HG03097 (cell line): ENCODE results near the gene PHOSPHO1.
"Not testable (repeated sequence)": the region's sequence is repeated elsewhere in the genome, so short reads cannot be mapped to it uniquely, and the experiment has no call there.

Experiments used
- ATAC-seq: cut with Tn5 transposase; IDR thresholded peaks from one replicate; pipeline ENCODE4 v1.9.1; 2021; ENCODE audit not compliant: unreplicated experiment, low FRiP score

PHOSPHO1 gene, protein sequence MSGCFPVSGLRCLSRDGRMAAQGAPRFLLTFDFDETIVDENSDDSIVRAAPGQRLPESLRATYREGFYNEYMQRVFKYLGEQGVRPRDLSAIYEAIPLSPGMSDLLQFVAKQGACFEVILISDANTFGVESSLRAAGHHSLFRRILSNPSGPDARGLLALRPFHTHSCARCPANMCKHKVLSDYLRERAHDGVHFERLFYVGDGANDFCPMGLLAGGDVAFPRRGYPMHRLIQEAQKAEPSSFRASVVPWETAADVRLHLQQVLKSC

DNA sequence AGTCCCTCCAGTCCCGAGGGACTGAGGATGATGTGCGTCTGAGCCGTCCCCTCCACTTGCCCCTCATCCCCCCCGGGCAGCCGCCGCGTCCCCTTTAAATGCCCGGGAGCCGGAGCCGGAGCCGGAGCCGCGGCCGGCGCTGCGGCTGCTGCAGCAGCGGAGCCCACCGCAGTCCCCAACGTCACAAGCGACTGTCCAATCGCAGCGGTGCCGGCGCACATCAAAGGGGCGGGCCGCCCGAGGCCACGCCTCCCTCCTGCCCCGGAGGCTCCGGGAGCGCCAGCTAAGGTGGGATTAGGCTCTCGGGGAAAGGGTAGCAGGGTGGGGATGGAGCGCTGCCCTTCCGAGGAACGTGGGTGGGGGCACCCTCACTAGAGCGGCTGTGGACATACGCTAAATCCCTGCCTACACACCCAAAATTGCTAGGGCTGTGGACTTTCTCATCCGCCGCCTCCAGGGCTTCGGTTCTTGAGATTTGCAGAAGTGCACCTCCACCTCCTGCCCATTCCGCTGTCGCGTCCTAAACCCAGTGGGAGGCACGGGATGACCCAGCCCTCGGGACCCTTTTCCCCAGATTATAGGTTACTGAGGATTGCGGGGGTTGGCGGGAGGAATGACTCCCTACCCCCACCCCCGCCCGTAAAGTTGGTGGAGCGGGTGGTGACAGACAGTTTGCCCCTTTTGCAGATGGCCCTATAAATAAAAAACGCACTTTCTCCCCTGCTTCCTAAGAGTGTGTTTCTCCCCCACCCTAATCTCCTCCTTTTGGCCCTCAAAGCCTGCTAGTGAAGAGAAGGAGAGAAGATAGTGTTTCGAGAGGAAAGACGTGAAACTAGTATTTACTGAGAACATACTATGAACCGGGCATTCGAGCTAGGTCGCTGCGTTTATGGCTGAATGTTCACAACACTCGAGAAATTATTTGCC, at the start of gene PHOSPHO1:
Gene PHOSPHO1, minus strand, starts transcription at position 152 of the 927 bp plus-strand sequence. CDS start 4,096 bp downstream, outside the sequence.
- peak; percentile 89 for ATAC-seq

DNA sequence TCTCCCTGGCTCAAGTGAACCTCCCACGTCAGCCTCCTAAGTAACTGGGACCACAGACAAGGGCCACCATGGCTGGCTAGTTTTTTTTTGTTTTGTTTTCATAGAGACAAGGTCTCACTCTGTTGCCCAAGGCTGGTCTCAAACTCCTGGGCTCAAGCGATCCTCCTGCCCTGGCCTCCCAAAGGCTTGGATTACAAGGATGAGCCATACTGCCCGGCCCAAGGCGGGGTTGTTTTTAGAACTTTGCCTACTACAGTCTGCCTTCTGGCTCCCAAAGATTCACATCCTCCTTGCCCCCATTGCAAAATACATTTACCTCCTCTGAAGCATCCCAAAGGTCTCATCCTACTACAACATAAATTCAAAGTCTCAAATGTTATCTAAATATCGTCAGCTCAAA, 49.5 kb upstream of the PHOSPHO1 start:
- no peak for ATAC-seq

DNA sequence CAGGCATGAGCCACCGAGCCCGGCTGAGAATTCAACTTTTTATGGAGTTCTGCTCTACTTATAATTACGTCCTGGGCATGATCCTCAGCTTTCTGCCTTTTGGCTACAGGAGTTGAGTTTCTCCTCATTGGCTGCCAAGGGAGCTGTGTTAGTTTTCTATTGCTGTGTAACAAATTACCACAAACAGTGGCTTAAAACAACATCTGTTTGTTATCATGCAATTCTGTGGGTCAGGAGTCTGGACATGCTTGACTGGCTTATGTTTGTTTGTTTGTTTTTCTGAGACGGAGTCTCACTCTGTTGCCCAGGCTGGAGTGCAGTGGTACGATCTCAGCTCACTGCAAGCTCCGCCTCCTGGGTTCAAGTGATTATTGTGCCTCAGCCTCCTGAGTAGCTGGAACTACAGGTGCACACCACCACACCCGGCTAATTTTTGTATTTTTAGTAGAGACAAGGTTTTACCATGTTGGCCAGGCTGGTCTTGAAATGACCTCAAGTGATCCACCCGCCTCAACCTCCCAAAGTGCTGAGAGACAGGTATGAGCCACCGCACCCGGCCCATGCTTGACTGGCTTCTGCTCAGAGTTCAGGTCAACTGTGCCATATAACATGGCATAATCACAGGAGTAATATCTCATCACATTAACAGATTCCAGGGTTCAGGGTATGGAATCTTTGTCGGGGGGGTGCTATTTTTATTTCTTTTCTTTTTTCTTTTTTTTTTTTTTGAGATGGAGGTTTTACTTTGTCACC, 48.9 kb upstream of the PHOSPHO1 start:
- ATAC-seq: not testable (repeated sequence)

DNA sequence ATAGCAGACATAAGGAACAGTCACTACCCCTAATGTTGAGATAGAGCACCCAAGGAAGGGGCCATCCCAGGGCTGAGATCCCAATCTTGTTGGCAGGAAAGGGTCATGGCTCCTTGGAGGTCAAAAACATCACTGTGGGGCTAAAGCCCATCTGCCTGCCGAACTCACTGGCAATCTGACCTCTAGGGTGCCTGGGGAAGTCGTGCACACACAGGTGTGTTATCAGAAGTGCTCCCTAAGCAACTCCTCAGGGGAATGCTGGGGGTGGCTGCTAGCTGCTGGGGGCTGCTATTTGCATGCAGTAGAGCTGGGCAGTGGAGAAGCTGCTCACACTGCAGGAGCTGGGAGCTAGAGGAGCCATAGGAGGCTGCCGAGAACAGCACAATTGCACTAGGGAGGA, 47.5 kb upstream of the PHOSPHO1 start:
- no peak for ATAC-seq

DNA sequence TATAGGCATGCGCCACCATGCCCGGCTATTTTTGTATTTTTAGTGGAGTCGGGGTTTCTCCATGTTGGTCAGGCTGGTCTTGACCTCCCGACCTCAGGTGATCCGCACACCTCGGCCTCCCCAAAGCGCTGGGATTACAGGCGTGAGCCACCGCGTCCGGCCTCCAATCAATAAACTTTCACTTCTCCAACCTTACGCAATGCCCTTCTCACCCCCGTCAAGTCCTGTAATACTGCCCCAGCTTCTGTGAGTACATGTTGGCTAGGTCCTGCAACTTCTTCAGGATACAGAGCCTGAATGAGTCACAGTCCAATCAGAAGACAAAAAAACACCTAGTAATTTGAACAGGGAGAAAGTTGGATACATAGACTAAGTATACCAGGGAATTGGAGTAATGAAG, 47.1 kb upstream of the PHOSPHO1 start:
- no peak for ATAC-seq

DNA sequence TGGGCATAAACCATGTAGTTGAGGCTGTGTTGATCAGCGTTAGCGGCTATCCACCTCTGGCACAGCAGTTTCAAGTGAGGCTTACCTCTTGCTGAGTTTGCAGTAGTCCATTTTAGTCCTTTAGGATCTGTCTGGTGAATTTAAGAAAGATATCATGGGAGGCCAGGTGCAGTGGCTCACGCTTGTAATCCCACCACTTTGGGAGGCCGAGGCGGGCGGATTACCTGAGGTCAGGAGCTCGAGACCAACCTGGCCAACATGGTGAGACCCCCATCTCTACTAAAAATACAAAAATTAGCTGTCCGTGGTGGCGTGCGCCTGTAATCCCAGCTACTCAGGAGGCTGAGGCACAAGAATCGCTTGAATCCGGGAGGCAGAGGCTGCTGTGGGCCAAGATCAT, 45.4 kb upstream of the PHOSPHO1 start:
- ATAC-seq: not testable (repeated sequence)

DNA sequence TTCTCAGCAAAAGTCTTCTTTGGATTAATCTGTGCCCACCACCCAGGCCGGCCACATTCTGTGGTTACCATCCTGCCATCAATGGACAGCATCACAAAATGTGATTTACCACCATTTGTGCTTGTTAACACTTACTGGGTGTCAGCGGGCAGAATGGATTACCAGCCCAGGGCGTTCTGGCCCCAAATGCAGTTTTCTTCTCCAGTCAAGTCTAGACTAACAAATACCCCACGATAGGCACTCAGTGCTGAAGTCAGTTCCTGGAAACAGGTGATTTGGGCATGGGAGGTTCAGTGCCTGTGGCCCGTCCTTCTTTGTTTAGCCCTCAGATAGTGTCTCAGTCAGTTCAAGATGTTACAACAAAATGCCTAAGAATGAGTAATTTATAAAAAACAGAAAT, 38.8 kb upstream of the PHOSPHO1 start:
- ATAC-seq: no peak

DNA sequence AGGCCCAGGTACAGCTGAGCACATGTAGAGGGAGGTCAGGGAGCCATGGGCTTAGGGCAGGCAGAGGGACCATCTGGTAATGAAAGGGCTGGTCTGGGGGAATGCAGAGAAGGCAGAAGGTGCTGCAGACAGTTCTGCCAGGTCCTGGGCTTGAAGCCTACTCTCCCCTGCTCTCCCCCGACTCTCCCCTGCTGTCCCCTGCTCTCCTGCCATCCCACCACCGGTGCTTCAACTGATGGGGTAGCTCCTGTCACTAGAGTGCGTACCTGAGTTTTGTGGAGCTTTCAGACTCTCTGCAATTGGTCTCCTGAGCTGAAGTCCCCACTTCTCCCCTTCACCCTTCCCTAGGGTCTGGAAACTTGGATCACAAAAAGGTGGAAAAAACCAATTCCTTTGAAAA, 37.3 kb upstream of the PHOSPHO1 start:
- no peak for ATAC-seq

DNA sequence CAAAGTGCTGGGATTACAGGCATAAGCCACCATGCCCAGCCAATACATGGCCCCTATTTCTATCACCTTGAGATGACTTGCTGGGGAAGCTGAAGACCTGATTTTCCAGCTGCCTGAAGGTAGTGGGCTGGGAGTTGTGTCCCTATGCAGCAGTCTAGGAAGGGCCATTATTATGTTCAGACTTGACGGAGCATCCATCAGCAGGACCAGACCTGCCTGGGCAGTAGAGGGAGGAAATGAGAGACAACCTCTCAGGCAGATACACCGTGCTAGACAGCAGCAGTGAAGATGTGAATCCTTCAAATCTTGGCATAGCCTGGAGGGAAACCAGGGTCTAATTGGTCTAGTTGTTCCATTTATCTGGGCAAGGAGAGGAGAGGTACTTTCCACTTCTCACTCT, 35.6 kb upstream of the PHOSPHO1 start:
- ATAC-seq: no peak

DNA sequence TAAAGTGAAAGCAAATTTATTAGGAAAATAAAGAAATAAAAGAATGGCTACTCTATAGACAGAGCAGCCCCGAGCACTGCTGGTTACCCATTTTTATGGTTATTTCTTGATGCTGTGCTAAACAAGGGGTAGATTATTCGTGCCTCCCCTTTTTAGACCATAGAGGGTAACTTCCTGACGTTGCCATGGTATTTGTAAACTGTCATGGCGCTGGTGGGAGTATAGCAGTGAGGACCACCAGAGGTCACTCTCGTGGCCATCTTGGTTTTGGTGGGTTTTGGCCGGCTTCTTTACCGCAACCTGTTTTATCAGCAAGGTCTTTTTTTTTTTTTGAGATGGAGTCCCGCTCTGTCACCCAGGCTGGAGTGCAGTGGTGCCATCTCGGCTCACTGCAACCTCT, 31.0 kb upstream of the PHOSPHO1 start:
- not testable (repeated sequence) for ATAC-seq

DNA sequence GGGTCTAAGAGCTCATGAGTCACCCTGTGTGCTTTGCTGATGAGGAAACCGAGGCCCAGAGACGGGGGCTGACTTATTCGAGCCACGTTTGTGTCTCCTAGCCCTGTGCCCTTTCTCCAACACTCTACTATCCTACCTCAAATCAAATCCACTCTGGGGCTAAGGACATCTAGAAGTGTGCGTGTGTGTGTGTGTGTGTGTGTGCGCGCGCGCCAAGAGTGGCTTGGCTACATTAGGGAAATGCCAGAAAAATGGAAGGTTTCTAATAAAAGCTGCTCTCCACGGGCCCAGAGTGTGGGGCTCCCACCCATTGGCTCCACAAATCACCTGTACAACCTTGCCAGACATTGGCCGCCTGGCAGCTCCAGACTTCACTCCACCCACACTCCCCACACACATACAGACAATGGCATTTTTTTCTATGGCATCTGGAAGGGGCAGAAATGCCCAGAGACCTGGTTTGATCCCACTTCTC, 30.3 kb upstream of the PHOSPHO1 start:
- no peak for ATAC-seq

DNA sequence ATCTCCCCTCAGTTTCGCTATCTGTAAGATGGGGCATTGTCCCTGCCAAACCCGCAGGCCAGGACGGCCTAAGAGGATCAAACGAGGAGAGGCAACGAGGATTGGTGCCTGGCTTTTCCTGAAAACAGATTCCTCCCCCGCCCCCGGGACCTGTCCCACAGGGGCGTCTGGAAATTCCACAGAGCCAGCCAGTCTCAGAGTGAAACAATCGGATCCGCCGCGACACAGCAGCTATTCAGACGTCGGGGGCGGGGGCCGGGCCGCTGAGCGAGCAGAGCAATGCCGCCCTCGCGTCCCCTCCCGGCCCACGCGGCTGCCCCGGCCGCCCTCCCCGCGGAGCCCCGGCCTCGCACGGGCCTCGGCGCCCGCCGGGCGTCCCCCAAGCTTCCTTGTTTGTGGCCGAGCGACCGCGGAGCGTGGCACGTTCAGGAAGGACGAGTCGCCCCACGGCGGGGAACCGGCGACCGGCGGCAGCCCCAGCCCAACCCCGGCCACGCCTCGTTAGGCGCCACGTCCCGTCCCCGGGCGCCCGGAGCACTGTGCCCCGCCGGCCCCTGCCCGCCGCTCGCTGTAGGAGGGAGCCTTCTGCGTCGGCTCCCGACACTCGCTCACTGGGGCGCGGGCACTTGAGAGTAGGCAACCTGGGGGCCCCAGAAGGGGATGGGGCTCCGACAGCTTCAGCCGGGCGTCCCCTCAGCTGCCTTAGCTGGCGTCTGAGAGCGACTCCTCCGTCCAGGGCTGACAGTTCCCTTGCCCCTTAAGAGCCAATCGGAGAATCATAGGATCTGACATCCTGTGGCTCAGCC, 29.6 kb upstream of the PHOSPHO1 start:
- ATAC-seq: no peak

DNA sequence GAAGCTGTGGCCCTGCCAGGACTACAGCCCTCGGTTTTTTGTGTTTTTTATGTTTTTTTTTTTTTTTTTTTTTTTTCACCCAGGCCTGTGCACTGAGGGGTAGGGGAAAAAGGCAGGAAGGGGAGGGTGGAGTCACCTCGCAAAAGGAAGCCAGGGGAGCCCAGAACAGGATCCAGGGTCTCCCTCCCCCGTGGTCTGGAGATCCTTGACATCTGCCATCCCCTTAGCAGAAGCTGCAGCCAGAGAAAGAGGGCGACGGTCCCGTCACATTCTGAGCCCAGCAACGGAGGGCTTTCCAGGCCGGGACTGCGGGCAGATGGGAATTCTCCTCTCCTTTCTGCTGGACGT, 29.1 kb upstream of the PHOSPHO1 start:
- ATAC-seq: no peak

DNA sequence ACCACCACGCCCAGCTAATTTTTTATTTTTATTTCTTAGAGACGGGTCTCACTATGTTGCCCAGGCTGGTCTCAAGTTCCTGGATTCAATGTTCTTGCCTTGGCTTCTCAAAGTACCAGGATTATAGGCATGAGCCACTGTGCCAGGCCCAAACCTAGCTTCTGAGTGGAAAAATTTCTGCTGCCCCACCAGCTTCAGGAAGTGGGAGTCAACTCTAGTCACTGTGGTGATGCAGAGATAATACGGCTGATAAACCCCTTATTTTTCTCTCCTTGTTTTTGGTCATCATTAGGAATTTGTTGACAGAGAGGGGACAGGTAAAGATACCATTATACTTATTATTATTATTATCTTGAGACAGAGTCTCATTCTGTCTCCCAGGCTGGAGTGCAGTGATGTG, 27.8 kb upstream of the PHOSPHO1 start:
- no peak for ATAC-seq

DNA sequence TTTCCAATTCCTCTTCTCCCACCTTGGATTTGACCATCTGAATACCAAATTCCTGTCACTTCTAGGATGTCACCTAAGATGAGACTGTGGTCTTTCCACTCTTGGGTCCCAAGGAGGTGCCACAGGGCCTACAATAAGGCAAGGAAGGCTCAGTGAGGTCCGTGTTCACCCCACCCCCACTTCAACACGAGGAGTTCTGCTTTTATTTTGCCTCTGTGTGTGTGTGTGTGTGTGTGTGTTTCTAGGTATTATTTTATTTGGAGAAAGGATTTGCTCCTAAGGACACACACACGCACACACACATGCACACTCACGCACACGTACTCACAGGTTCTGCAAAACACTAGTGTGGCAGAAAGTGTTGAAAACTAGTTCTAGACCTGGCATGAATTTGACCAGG, 24.5 kb upstream of the PHOSPHO1 start:
- ATAC-seq: no peak

DNA sequence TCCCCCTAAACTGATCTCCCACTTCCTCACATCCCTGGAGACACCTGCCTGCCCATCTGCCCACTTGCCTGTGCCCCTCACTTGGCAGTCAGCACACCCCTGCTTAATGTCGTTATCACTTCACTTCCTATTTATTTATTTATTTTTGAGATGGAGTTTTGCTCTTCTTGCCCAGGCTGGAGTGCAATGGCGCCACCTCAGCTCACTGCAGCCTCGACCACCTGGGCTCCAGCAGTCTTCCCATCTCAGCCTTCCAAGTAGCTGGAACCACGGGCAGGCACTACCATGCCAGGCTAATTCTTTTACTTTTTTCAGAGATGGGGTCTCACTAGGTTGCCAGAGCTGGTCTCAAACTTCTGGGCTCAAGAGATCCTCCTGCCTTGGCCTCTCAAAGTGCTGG, 23.5 kb upstream of the PHOSPHO1 start:
- no peak for ATAC-seq

DNA sequence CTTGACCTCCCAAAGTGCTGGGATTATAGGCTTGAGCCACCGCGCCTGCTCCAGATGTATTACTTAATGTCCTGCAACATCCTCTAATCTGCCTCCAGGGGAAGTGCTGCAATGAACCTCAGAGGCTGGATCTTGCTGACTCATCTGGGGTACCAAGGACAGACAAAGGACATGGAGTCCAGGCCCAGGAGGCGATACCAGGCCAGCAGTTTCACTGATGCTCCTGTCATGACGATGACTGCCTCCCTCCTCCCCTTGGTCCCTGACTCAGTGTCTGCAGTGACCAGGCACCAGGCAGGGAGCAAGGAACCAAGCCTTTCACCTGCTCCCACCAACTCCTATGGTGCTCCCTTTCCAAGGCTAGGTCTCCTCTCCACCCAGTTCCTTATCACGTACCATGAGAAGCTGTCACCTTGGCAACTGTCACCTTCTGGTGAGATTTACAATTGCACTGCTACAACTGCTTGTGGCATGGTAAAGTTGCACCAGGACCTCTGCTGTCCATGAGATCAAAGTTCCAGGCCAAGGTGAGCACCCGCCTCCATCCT, 21.6 kb upstream of the PHOSPHO1 start:
- ATAC-seq: no peak

DNA sequence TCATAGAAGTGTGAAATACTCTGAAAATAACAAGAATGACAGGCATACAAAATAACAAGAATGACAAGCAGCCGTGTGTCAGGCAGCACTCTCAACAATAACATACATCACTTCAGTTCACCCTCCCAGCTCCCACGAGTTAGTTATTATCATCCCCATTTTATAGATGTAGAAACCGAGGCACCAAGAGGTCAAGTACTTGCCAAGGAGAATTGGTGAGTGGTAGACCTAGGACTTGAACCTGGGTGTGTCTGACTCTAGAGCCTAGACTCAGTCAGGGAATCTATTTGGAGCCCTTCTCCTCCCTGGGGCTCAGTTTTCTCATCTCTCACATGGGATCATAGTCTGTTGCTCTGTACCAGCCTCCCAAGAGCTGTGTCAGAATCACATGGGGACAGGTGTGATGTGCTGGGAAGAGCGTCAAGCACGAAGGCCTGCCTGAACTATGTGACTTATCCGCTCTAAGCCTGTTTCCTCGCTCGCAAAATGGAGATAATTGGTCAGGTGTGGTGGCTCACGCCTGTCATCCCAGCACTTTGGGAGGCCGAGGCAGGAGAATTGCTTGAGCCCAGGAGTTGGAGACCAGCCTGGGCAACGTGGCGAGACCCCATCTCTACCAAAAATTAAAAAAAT, 19.4 kb upstream of the PHOSPHO1 start:
- ATAC-seq: no peak

DNA sequence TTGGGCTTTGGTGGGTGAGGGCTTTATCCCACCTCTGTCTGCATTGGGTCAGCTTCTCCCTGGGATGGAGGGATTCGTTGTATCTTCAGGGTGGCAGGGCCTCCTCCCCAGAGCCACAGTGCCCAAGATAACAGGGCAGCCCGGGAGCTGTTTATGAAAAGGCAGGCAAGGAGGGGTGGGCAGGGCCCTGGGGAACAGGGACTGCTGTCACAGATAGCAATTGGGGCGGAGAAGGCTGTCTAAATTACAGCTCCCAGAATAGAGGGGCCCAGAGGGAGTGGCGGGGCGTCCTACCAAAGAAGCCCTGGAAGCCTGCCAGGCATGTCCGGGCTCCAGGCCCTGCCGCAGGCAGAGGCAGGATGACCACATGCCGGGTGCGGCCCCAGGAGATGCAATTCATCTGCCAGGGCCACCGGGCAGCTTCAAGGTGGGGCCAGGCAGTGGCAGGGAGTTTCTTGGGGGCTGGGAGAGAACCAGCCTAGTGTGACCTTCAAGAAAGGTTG, 18.8 kb upstream of the PHOSPHO1 start:
- no peak for ATAC-seq
